Measurements from ENCODE around the gene KRT3.

DNA sequence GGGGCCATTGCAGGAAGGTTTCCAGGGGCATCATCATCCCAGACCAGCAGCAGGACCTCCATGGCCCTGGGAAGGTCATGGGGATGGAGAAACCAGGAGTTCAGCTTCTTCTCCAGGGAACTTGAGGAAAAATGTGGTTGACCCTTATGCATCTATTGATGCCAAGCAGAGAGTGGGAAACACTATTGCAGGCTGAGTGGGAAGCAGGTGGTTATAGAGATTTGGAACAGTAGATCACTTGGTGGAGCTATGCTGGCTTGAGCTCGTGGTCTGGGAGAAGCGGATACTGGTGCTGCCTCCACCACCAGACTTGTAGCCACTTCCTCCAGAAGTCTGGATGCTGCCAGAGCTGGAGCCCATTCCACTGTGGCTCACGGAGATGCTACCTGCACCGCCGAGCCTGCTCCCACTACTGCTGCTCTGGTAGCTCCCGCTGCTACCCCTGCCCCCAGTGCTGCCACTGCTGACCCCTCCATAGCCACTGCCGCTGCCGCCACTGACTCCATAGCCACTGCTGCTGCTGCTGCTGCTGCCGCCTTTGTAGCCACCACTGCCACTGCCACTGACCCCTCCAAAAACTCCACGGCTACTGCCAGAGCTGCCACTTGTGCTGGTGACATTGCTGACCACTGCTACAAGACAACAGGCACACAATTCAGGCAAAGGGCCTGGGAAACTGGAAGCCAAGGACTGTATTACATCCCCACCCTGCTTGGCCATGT lies 27.3 kb downstream of the KRT3 start:
- TF ChIP-seq ZNF610 (tag by site-specific recombination; IDR thresholded peaks at IDR 0.05; ENCODE audit: borderline replicate concordance) (no peak), ZNF596 (tag by site-specific recombination; IDR thresholded peaks at IDR 0.05) (no peak), ZNF585B (tag by site-specific recombination; IDR thresholded peaks at IDR 0.05) (no peak), TRIM28 (IDR thresholded peaks at IDR 0.05; ENCODE audit: borderline replicate concordance, low read length) (no peak), ZFHX2 (tag by site-specific recombination; conservative IDR thresholded peaks at IDR 0.05) (no peak), ZBTB21 (tag by site-specific recombination; IDR thresholded peaks at IDR 0.05) (no peak), YY1 (tag by site-specific recombination; IDR thresholded peaks at IDR 0.05) (no peak), ZNF184 (tag by site-specific recombination; IDR thresholded peaks at IDR 0.05) (no peak), ZSCAN5A (tag by site-specific recombination; IDR thresholded peaks at IDR 0.05) (no peak)
- TF ChIP-seq, protein P1, sequence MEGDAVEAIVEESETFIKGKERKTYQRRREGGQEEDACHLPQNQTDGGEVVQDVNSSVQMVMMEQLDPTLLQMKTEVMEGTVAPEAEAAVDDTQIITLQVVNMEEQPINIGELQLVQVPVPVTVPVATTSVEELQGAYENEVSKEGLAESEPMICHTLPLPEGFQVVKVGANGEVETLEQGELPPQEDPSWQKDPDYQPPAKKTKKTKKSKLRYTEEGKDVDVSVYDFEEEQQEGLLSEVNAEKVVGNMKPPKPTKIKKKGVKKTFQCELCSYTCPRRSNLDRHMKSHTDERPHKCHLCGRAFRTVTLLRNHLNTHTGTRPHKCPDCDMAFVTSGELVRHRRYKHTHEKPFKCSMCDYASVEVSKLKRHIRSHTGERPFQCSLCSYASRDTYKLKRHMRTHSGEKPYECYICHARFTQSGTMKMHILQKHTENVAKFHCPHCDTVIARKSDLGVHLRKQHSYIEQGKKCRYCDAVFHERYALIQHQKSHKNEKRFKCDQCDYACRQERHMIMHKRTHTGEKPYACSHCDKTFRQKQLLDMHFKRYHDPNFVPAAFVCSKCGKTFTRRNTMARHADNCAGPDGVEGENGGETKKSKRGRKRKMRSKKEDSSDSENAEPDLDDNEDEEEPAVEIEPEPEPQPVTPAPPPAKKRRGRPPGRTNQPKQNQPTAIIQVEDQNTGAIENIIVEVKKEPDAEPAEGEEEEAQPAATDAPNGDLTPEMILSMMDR (tag by site-specific recombination; IDR thresholded peaks at IDR 0.05): no peak
